HG03469 (cell line): ENCODE data around the gene DLGAP1.

Experiments
- ATAC-seq: cut with Tn5 transposase; IDR thresholded peaks from one replicate; pipeline ENCODE4 v1.9.1; 2021; ENCODE audit warnings: mild to moderate bottlenecking, moderate library complexity, moderate number of reproducible peaks; ENCODE audit not compliant: unreplicated experiment

Gene DLGAP1

DNA sequence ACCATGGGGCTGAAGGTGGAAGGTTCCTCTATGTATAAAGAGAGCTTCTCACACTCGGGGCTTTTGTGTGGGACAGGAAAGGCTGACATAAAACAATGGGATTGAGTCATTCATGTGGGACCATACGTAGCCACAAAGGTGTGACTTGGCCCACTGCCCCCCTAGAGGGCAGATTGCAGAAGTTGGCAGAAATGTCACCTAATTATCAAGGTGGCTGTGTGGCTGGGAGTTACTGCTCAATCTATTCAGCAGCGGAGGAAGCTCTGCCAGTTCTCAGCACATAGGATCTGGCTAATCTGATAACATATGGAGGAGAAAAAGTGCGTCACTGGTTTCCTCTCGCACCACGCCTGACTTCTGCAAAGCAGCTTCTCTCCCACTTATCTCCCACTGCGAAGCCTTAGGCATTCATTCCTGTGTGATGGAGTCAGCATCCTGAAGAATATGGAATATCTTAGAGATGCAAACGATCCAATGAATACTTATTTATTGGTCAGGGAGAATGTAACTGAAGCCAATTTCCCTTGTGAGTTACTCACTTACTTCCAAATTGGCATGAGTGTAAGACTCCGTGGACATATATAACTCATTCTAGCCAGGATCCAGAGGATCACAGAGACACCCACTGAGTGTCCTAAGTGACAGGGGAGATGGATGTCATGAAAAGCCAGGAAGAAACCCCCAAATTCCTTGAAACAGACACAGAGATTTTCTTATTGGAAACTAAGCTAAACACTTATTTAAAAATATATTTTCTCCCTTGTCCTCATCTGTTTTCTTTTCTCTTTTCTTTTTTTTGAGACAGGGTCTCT lies 660.4 kb downstream of the DLGAP1 start:
- ATAC-seq: no peak

DNA sequence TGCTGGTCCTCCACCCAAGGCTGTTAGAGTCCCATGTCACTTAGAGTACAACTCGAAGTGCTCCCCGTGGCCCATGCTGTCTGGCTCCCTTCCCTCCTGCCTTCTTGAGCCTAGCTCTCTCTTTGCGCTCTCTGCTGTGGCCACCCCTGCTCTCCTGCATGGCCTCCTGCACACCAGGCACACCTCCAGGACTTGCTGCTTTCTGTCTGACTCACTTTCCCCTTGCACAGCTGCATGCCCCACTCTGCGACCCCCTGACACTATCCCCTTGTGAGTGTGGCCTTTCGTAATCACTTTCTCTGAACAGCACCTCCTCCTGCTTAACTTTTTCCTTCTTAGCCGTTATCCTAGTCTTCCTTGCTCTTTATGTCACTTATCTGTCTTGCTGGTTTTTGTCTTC lies 661.6 kb downstream of the DLGAP1 start:
- no peak for ATAC-seq

DNA sequence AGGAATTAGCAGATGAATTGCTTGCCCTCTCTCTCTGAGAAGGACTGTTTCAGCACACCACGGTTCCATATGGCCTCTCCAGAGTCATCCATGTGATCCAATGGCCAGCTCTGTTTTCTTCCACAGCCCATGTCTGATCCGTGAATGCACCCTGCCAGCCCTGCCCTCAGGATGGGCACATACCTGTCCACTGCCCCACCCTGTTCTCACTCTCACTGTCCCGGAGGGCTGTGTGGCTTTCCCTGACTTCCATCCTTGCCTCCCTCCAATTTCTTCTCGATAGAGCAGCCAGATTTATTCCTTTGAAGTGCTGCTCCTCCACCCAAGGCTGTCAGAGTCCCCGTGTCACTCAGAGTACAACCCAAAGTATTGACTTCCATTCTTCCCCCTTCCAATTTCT lies 662.0 kb downstream of the DLGAP1 start:
- ATAC-seq: no peak

DNA sequence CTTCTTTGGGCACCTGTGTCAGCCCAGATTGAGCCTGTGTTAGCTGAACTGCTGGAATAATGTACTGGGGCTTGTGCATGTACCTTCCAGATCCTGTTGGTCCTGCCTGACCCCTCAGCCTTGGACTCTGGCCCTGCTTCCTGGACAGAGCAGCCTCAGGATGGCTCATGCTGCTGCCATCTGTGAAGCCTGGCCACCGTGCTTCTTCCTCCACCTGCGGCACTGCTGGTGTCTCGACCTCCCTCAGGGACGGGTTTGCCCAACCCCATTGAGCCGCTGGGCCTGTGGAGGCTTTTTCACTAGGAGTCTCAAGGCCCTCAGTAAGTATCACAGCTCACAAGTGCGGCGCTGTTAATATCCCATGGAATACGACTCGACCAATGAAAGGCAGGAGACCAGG lies 662.4 kb downstream of the DLGAP1 start:
- ATAC-seq: no peak

DNA sequence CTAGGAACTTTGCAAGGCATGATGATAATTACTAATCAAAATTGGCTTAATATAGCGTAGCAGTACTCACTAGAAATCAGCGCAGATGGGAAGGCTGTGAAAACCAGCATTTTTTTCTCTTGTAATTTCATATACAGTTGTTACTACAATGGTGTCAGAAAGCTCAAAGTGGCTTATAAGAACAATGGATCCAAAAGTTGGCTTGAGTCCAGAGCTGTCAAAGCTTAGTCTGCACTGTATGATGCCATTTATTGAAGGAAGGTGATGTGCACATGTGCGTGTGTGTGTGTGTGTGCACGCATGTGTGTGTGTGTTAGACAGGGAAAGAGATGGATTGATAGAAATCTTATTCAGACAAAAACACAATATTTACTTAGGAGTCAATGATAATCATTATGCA lies 663.9 kb downstream of the DLGAP1 start:
- ATAC-seq: no peak

DNA sequence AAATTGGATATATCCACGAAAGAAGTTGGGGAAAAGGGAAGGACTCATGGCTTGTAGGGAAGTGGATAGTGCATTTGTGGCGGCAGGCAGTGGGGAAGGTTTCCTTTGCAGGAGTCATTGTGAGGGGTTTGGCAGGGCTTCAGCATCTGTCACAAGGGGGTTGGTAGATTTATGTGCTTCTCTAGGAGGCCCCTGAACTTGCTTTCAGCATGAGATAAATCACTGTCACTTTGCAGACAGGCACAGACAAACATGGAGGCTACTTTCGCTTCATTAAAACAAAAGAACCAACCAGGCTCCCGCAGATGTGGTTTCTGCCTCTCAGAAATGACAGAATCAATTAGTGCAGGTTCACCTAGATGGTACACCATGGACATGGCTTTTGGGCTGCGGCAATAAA lies 664.4 kb downstream of the DLGAP1 start:
- ATAC-seq: no peak

DNA sequence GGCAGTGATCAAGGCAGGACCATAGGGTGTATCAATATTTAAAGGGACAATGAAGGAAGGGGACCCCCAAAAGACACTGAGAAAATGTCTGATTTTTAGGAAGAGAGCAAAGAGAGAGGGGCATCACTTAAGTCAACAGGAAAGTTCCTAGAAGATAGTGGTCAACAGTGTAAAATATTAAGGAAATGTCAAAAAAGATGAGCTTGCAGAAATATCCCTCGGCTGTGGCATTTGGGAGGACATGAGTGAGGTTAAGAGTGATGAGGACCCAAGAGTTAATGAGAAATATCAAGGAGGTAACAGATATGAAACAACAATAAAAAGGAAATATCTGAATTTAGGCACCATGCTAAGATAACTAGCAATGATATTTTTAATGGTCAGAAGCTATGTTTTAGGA lies 665.6 kb downstream of the DLGAP1 start:
- no peak for ATAC-seq

DNA sequence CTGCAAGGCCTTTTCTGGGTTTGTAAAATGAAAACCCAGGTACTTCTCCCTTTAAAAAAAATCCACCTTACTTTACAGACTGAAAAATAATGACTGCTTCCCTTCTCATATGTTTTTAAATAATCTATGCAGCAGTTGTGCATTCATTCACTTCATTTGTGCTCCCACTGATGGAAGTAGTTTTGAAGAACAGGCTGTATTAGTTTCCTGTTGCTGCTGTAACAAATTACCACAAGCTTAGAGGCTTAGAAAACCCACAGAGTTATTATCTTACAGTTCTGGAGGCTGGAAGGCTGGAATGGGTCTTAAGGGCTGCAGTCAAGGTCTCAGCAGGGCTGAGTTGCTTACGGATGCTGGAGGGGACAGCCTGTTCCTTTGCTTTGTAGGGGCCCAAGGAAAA lies 670.2 kb downstream of the DLGAP1 start:
- ATAC-seq: no peak

DNA sequence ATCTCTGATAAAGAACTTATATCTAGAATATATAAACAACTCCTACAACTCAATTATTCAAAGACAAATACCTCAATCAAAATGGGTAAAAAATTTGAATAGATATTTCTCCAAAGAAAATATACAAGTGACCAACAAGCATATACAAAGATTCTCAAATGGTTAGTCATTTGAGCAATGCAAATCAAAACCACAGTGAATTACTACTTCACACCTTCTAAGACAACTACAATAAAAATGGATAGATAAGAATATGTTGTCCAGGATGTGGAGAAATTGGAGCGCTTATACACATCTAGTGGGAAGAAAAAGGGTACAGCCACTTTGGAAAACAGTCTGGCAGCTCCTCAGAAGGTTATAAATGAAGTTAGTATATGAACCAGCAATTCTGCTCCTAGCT lies 672.2 kb downstream of the DLGAP1 start:
- no peak for ATAC-seq

DNA sequence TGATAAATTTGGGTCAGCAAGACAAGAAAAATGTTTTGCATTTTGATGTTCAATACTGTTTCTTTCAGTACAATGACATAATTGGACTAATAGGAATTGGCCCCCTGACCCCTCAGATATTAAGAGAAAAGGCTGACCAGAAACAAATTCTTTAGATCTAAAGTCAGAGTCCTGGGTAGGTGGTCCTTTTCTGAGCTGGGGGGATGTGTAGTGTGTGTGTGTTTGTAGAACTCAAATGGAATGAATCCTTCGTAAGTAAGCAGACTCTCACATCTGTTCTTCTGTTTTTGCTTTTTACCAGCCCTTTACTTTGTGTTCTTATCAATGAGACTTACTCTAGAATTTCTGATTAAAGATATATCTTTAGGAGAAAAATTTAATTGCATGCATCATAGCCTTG lies 677.4 kb downstream of the DLGAP1 start:
- ATAC-seq: no peak

DNA sequence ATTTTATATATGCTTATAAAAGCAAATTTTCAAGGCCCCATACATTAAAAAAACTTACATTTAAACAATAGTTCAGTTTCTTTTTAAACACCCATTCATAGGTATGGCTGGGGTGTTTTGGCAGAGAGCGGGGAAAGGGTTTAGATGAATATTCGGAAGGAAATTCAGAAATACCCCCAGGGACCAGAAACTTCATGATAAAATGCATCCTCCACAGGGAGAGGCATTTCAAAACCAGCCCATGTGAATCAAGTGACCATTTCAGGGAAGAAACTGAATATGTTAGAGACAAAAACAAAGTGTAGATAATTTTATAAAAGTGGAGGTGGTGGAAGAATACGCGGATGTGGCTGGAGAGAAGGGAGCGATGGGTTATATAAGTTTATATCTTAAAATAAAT lies 678.0 kb downstream of the DLGAP1 start:
- no peak for ATAC-seq

DNA sequence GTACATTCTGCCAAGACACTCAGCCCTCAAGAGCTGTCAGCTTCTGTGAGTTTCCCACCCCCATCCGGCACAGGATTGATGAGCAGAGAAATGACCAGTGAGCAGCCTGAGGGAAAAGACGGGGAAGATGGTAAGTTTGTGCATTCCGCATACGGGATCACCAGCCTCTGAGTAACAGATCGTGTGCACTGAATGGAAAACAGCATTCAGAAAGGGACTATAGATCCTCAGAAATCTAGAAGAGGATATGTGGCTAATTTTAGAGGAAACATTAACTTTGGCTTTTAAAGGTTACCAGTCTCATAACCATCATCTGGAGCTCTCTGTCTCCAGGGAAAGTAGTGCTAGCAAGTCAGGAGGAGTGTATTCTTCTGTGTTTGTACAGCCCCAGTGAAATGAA lies 679.1 kb downstream of the DLGAP1 start:
- no peak for ATAC-seq

DNA sequence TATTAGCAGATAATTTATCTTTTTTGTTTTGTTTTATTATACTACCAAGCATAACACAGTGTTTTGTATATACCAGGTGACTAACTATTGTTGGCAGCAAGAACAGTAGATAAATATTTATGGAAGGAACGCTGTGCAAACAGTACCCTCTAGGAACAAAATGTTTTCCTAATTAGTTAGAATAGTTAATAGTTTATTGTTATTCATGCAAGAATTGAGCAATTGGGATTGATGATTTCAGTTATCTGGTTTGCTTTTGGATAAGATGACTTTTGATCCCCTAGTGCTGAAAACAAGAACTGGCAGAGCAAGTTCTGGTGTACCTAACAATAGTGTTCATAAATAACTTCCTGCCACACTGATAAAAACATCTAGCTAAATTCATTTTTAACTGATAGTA lies 681.8 kb downstream of the DLGAP1 start:
- ATAC-seq: no peak

DNA sequence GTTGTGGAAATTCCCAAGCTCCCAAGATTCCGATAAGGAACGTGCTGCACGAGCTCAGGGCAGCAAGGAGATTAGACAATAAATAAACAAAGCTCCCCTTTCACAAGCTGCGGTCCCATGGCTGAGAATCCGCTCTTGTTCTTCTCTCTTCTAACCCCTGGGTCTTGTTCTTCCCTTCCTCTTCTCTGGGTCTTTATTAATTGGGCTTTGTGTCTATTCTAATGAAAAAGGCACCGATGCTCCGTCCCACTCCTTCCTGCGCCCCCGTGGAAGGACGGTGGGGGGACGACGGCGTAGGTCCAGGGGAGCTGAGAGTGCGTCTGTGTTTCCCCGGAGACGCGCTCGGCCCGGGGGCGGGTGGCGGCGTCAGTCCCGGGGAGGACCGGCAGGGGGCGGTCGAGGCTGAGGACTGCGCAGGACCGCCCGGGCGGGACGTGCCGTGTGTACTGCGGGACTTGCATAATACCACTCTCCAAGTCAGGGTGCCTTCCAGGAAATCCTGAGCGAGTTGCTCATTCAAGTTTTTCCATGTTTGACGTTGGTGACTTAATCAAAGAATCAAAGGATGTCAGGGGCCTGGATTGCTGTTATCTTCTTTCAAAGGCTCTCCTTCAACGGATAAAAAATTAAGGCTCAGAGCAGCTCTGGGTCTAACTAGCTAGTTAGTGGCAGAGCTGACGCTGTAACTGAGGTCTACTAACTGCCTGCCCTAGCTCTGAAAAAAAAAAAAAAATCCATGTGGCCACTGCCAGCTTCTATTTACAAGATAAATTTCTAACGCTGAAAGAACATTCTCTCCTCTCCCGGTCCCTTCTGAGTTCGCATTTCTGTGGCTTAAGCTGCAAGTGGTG lies 683.8 kb downstream of the DLGAP1 start:
- peak; percentile 85 for ATAC-seq

DNA sequence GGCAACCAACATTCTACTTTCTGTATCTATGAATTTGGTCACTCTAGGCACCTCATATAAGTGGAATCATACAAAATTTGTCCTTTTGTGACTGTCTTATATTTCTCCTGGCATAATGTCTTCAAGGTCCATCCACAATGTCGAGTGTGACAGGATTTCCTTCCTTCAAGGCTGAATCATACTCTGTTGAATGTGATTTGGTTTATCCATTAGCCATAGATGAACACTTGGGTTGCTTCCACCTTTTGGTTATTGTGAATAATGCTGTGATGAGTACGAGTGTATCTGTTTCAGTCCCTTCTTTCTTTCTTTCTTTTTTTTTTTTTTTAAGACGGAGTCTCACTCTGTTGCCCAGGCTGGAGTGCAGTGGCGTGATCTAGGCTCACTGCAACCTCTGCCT lies 693.8 kb downstream of the DLGAP1 start:
- ATAC-seq: no peak

DNA sequence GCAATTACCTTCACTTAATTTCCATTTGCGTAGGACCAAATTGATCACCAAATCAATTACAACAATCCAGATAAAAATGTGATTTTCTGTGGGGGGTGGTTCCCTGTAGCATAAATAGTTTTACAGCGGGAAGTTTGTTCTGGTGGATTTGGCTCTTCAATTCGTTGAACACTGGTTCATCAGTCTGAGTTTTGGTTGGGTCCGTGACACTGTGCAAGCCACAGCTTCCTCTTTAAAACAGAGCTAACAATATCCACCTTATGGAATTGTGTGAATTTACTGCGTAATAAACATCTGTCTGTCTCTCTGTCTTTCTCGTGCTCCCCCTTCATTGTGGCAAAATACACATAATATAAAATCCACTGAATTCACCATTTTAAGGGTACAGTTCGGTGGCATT lies 694.4 kb downstream of the DLGAP1 start:
- ATAC-seq: no peak

DNA sequence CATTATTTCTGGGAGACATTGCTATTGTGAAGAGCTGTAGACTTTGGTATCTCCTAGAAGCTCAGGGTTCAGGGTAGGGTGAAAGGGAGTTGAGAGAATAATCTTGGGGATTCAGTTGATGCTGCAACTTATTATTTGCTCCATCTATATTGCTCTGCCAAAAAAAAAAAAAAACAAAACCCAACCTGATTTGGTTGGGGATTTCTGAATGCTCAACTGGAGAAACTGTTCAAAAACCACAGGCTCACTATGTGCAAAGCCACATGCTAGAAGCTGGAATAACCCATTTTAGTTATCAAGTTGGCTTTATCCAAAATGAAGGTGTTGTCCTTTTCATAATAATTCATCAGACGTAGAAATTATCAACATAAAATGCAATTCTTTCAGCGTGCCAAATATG lies 696.0 kb downstream of the DLGAP1 start:
- no peak for ATAC-seq

DNA sequence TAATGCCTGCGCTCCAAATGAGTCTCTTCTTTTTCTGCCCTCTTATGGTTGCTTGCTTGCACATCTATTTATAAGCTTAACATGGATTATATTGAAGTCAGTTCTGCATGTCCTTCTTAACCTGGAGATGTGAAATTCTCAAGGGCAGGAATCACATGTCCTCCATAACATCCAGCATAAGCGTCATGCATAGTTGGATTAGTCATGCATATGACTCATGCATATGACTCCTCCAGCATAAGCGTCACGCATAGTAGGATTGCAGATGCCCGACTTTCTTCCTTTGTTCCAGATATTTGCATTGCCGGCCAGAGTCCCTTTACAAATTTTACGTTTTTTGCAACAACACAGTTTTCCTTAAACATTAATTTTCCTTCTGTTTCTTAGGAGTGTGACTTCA lies 696.6 kb downstream of the DLGAP1 start:
- no peak for ATAC-seq

DNA sequence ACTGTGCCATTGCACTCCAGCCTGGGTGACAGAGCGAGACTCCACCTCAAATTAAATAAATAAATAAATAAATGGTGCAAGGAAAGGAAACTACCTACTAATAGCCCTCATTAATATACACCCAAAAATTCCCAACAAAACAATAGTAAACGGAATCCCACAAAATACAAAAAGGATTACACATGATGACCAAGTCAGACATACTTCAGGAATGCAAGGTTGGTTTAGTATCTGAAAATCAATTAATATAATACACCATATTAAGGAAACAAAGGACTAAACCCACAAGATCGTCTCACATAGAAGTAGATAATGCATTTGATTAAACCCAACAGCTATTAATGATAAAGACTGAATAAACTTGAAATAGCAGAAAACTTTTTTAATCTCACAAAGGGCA lies 697.7 kb downstream of the DLGAP1 start:
- no peak for ATAC-seq

DNA sequence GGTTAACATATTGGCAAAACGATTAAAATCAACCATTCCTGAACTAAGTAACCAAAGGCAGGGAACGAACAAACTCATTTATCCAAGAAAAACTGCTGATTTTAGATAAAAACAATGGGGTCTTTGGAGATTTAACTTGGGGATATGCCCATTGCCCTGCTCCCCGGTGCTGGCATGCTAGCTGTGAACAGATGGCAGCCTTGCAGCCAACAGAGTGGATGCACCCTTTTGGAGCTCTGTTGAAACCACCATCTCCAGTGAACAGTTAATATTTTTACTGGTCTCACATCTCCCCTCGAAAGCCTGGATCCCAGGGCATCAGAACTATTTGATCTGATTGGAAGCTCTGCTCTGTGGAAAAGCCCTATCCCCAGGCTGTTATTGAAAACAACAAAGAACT lies 702.0 kb downstream of the DLGAP1 start:
- ATAC-seq: no peak

DNA sequence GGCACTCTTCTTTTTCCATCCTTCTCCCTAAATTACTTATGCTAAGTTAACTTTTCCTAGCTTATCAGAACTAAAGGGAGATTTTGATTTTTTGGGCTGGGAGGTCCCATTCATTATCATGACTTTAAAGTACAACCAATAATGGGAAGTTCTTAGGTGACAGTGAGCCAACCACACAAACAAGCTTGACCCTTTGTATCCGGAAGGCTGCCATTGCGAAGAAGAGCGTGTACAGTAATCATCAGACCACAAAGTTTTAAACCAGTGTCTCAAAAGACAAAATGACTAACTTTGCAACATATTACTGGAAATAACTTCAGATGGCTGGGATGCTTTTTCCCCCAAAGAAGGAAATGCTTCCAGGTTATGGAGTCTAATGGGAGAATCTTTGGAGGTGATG lies 707.0 kb downstream of the DLGAP1 start:
- no peak for ATAC-seq
